OCI-LY7 (cell line): ENCODE results near the gene GRIA1.

Experiments
- EZH2phosphoT487 ChIP-seq: fragments of 200-600 bp; sonication (generic); IDR thresholded peaks from 2 replicates; pipeline ENCODE4 v1.6.1; 2018; ENCODE audit warnings: low read depth, borderline replicate concordance, mild to moderate bottlenecking, mixed run types, antibody characterized with exemption, low read length, moderate library complexity, mixed read lengths
- TF ChIP-seq, protein P1 (sequence below): fragments of 200-600 bp; sonication (generic); conservative IDR thresholded peaks from 2 replicates; pipeline ENCODE4 v1.5.1; 2014; ENCODE audit warnings: mild to moderate bottlenecking, antibody characterized with exemption, low read length, moderate library complexity, mixed read lengths

DNA sequence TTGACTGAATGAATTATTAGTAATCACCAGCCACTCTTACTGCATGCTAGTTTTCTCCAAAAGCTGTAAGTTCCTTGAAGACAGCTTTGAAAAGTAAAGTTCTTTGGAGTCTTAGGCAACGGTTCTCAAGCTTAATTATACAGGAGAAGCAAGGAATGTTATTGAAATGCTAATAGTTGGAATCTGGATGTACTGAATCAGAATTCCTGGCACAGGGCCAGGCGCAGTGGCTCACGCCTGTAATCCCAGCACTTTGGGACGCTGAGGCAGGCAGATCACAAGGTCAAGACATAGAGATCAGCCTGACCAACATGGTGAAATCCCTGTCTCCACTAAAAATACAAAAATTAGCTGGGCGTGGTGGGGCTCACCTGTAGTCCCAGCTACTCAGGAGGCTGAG, 33.4 kb downstream of the GRIA1 start:
- TF ChIP-seq, protein P1, sequence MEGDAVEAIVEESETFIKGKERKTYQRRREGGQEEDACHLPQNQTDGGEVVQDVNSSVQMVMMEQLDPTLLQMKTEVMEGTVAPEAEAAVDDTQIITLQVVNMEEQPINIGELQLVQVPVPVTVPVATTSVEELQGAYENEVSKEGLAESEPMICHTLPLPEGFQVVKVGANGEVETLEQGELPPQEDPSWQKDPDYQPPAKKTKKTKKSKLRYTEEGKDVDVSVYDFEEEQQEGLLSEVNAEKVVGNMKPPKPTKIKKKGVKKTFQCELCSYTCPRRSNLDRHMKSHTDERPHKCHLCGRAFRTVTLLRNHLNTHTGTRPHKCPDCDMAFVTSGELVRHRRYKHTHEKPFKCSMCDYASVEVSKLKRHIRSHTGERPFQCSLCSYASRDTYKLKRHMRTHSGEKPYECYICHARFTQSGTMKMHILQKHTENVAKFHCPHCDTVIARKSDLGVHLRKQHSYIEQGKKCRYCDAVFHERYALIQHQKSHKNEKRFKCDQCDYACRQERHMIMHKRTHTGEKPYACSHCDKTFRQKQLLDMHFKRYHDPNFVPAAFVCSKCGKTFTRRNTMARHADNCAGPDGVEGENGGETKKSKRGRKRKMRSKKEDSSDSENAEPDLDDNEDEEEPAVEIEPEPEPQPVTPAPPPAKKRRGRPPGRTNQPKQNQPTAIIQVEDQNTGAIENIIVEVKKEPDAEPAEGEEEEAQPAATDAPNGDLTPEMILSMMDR = no peak
- TF ChIP-seq EZH2phosphoT487 = no peak
